ENCODE data around the gene MVB12A. TPM values are rescaled to one million over a fixed set of nuclear protein-coding genes. Genes with fewer than 3 reads are reported as not detected.

MVB12A gene
- total RNA-seq, 1 donor from 2014 or later: 45.8 TPM

DNA sequence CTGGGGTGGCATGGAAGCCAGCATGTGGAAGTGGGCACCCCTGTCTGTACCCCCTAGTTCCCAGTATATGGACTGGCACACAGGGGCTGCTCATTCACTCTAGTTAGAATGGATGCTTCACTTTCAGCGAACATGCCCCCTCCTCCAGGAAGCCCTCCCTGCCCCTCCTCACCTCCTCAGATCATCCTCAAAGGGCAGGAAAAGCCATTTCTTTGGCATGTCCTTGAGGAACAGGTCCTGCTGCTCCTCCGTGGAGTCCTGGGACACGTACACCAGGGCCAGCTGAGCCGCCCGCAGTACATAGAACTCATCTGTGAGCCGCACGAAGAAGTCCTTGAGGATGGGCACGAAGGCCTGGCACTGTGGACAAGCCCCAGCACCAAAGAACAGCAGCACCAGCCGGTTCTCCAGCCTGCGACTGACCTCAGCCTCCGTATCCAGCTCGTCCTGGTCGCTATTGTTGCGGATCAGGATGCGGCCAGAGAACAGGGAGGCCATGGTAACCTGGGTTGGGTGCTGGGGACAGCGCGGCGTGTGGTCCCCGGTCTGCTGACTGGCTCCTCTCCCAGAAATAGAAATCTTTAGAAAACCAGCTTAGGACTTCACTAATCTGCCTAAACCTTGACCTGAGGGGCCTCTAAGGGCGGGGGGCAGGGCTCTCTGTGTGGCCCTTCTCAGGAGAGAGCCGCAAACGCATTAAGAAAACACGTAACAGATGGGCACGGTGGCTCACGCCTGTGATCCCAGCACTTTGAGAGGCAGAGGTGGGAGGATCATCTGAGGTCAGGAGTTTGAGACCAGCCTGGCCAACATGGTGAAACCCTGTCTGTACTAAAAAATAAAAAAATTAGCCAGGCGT lies 40.8 kb downstream of the MVB12A start, which contains the start of gene NXNL1:
Gene NXNL1, minus strand, starts transcription at position 555 of the 859 bp plus-strand sequence. Its CDS starts 57 bp downstream, at position 498.
- peaks cover 1% of the 10 kb centered on the region for H3K4me1 Mint-ChIP-seq
- H3K27ac Mint-ChIP-seq: no peak within 1 kb of the TSS
- intact Hi-C loops (cut with micrococcal nuclease): no loop called here

DNA sequence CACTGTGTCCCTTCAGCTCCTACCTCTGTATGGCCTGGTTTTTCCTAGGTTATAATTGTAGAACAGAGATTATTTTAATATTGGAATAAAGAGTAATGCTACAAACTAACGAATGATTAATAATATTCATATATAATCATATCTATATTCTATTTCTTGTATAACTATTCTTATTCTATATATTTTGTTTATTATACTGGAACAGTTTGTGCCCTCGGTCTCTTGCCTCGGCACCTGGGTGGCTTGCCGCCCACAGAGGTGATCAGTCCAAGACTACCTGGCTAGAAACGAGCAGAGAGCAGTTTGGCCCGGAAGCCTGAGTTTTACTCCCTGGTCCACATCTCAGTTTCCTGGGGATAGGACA lies 46.6 kb downstream of the MVB12A start:
- Mint-ChIP-seq H3K27ac (no peak overlapping the region), H3K9me3 (no peaks in the 10 kb centered on the region), H3K27me3 (peaks cover 18% of the 10 kb centered on the region), H3K4me1 (peaks cover 21% of the 10 kb centered on the region), H3K4me3 (no peak overlapping the region), H3K36me3 (ENCODE audit: low read depth) (peaks cover 2% of the 10 kb centered on the region)
- no peak for DNase-seq
- intact Hi-C loops (cut with micrococcal nuclease): loop anchor here (1.0 kb wide), 3 partner anchors 13 to 120 kb away; no protein-coding TSS in a partner anchor

More for the DNA sequence above, 40.8 kb downstream of the MVB12A start, which contains the start of gene NXNL1:
- no peaks in the 10 kb centered on the region for H3K36me3 Mint-ChIP-seq (ENCODE audit: low read depth)
- no peak for DNase-seq
- peaks cover 19% of the 10 kb centered on the region for H3K27me3 Mint-ChIP-seq
- no peaks in the 10 kb centered on the region for H3K9me3 Mint-ChIP-seq
- H3K4me3 Mint-ChIP-seq: no peak within 1 kb of the TSS

DNA sequence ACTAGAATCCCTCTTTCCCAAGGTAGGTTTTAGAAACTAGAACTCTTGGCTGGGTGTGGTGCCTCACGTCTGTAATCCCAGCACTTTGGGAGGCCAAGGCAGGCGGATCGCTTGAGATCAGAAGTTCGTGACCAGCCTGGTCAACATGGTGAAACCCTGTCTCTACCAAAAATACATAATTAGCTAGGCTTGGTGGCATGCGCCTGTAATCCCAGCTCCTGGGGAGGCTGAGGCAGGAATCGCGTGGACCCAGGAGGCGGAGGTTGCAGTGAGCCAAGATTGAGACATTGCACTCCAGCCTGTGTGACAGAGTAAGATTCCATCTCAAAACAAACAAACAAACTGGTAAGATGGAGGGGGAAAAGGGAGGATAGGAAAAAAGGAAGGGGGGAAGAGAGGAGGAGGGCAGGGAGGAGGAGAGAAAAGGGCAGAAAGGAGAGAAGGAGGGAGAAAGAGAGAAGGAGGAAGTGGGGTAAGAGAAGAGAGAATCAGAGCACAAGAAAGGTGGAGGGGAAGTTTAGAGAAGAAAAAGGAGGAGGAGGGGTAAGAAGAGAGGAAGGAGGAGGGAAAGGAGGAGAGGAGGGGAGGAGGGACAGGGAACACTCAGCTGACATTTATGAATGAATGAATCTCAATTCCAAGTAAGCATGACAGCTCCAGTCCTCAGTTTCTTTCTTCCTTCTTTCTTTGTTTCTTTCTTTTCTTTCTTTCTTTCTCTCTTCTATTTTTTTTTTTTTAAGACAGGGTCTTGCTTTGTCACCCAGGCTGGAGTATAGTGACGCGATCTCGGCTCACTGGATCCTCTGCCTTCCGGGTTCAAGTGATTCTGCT lies 47.8 kb downstream of the MVB12A start:
- DNase-seq: no peak
- Mint-ChIP-seq H3K4me1 (peaks cover 23% of the 10 kb centered on the region), H3K9me3 (no peaks in the 10 kb centered on the region), H3K36me3 (ENCODE audit: low read depth) (peaks cover 2% of the 10 kb centered on the region), H3K27me3 (peaks cover 18% of the 10 kb centered on the region), H3K4me3 (no peak overlapping the region), H3K27ac (no peak overlapping the region)
- intact Hi-C loops (cut with micrococcal nuclease): no loop called here

DNA sequence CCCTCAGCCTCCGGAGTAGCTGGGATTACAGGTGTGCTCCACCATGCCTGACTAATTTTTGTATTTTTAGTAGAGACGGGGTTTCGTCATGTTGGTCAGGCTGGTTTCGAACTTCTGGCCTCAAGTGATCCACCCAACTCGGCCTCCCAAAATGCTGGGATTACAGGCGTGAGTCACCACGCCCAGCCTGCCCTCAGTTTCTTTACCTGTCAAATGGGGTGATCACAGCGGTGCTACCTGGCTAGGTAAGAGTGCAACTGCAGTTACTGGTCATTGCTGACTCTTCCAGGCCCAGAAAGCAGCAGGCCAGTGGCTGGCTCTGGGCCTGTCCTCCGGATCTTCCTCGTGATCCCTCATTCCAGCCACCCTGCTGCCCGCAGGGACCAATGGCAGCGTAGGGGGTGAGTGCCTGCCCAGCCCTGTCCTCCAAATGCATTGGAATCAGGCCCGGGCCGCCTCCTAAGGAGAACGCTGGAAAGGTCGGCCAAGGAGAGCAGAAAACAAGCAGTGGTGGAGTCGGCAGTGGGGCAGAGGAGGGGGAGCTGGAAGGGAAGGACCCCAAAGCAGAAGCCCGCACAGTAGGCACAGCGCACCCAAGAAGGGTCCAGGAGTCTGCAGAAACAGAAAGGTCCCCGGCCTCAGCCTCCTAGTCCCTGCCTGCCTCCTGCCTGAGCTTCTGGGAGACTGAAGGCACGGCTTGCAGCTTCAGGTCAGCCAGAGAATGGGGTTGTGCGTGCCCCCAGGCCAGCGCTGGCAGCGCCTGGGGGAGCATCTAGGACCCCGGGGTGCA lies 48.6 kb downstream of the MVB12A start:
- intact Hi-C loops (cut with micrococcal nuclease): no loop called here
- peak; percentile 58 for DNase-seq
- peaks cover 18% of the 10 kb centered on the region for H3K27me3 Mint-ChIP-seq
- no peaks in the 10 kb centered on the region for H3K9me3 Mint-ChIP-seq
- H3K4me3 Mint-ChIP-seq: peak overlapping the region; percentile 100
- H3K36me3 Mint-ChIP-seq (ENCODE audit: low read depth): peaks cover 2% of the 10 kb centered on the region
- H3K4me1 Mint-ChIP-seq: peaks cover 30% of the 10 kb centered on the region
- no peak overlapping the region for H3K27ac Mint-ChIP-seq

DNA sequence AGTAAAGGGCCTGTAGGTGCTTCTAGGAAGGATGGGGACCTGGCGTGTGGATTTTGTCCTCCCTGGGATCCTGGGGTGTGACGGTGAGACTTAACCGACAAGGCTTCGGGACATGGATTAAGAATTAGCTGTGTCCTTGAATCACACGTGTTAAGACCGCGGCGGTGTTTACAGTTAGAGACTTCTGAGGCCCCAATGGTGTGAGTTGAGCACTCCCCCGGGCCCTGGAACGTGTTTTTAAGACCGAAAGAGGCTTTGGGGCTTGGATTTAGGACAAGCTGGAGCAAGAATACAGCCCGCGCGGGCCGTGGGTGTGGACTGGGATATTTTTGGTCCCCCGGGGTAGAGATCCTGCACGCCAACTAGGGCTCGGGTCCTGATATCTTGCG lies 49.2 kb downstream of the MVB12A start:
- H3K27me3 Mint-ChIP-seq: peaks cover 18% of the 10 kb centered on the region
- DNase-seq: no peak
- H3K4me3 Mint-ChIP-seq: peak overlapping the region; percentile 100
- H3K36me3 Mint-ChIP-seq (ENCODE audit: low read depth): peaks cover 2% of the 10 kb centered on the region
- H3K27ac Mint-ChIP-seq: peak overlapping the region; percentile 45
- peaks cover 30% of the 10 kb centered on the region for H3K4me1 Mint-ChIP-seq
- H3K9me3 Mint-ChIP-seq: no peaks in the 10 kb centered on the region
- intact Hi-C loops (cut with micrococcal nuclease): no loop called here

DNA sequence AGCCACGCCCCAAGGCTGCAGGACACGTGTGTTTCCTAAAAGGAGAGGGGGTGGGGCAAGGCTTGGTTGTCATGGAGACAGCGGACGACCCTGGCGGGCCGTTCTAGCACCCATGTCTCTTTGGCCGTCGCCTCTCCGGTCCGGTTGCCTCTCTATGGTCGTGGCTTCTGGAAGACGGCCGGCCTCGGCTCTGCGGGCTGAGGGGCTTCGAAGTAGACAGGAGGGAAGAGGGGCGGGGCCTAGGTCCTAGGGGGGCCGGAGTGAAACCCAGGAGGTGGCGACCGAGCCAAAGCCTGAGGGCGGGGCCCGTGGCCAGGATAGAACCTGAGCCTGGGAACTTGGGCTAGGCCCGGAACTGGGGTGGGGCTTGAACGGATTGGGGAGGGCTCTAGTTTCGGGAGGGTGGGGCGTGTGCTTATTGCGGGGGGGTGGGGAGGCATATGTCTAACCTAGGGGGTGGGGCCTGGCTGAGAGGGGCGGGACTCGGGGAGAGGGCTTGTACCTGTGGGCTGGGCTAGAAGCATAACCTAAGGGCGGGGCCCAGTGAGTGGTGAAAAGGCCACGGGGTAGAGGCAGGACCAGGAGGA lies 49.7 kb downstream of the MVB12A start:
- Mint-ChIP-seq H3K27me3 (peaks cover 18% of the 10 kb centered on the region), H3K4me1 (peaks cover 30% of the 10 kb centered on the region), H3K36me3 (ENCODE audit: low read depth) (peaks cover 2% of the 10 kb centered on the region), H3K27ac (peak overlapping the region; percentile 92), H3K4me3 (peak overlapping the region; percentile 100), H3K9me3 (no peaks in the 10 kb centered on the region)
- intact Hi-C loops (cut with micrococcal nuclease): loop anchor here (1.0 kb wide), 1 partner anchor 86 kb away; the partner anchor contains the start of gene COLGALT1
- peak; percentile 93 for DNase-seq

DNA sequence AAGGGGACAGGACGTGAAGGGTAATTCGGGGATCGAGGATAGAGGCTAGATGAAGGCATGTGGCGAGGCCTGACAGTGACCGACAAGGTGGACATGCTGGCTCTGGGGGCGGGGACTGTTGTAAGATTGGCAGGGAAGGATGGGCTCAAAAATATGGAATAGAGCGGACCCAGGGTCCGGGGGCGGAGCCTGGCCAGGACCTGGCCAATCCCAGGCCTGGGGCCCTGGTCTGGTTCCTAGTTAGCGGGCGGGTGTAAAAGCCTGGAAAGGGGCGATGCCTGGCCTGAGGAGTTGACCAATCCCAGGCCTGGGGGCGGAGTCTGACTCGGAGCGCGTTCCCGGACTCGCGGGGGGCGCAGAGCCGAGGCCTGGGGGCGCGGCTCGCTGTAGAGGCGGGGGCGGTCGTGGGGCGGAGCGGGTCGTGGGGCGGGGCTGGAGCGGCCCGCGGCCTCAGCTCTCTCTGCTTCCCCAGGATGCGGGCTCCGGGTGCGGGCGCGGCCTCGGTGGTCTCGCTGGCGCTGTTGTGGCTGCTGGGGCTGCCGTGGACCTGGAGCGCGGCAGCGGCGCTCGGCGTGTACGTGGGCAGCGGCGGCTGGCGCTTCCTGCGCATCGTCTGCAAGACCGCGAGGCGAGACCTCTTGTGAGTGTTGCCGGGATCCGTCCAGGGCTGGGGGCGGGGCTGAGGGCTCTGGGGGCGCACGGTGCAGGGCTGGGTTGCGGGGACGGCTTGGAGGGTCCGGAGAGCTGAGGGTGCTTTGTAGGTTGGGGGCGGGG lies 50.4 kb downstream of the MVB12A start, which contains the start of gene SLC27A1:
Gene SLC27A1, plus strand, starts transcription at position 457 of the 774 bp plus-strand sequence. Its CDS starts 17 bp downstream, at position 474.
- peaks cover 18% of the 10 kb centered on the region for H3K27me3 Mint-ChIP-seq
- intact Hi-C loops (cut with micrococcal nuclease): loop anchor here (1.0 kb wide), 1 partner anchor 85 kb away; the partner anchor contains the start of gene COLGALT1
- peak; percentile 96 for DNase-seq
- H3K4me3 Mint-ChIP-seq: peak within 1 kb of the TSS; percentile 100
- no peaks in the 10 kb centered on the region for H3K9me3 Mint-ChIP-seq
- peaks cover 2% of the 10 kb centered on the region for H3K36me3 Mint-ChIP-seq (ENCODE audit: low read depth)
- peaks cover 30% of the 10 kb centered on the region for H3K4me1 Mint-ChIP-seq
- peak within 1 kb of the TSS; percentile 92 for H3K27ac Mint-ChIP-seq

DNA sequence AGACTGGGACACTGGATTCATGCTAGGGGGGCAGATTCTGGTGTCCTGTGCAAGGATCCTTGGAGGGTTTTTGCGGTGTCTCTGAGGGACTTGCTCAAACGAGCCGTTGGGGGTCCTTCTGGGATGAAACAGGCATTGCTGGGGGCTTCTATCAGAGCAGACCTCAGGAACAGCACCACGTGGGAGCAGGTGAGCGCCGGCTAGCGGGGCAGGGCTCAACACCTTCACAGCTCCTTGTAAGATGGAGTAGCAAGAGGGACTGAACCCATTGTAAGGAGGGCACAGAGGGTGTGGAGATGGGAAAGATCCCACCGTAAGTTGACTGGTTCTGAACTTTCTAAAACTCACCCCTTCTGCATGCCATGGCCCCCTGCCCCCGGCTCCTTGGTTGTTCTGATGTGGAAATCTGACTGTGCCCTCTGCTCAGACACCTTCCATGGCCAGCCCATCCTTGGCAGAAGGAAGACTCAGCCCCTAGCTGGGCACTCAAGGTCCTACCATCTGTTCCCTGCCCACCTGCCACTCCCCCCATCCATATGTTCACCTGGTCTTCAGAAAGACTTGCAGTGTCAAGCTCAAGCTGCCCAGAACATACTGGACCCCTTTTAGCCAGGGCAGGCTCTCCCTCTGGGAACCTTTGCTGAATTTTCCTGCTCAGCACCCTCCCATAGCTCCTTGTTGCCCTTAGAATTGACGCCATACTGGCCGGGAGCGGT lies 51.7 kb downstream of the MVB12A start:
- no peak for DNase-seq
- intact Hi-C loops (cut with micrococcal nuclease): no loop called here
- peaks cover 26% of the 10 kb centered on the region for H3K4me1 Mint-ChIP-seq
- H3K27me3 Mint-ChIP-seq: peaks cover 20% of the 10 kb centered on the region
- peak overlapping the region; percentile 100 for H3K4me3 Mint-ChIP-seq
- peaks cover 2% of the 10 kb centered on the region for H3K36me3 Mint-ChIP-seq (ENCODE audit: low read depth)
- peak overlapping the region; percentile 48 for H3K27ac Mint-ChIP-seq
- no peaks in the 10 kb centered on the region for H3K9me3 Mint-ChIP-seq

DNA sequence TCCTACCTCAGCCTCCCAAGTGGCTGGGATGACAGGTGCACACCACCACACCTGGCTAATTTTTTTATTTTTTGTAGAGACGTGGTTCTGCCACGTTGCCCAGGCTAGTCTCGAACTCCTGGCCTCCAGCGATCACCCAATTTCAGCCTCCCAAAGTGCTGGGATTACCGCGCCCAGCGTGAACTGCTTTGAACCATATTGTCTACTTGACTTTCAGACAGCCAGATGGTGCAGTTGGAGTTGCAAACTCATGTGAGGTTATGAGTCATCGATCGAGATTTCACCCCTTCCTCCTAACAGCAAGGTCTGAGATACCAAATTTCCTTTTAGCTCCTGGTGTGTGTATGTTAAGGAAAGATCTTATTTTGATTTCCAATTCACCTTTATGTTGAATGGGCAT lies 53.2 kb downstream of the MVB12A start:
- DNase-seq: peak; percentile 67
- Mint-ChIP-seq H3K4me3 (peak overlapping the region; percentile 28), H3K27ac (no peak overlapping the region), H3K27me3 (peaks cover 11% of the 10 kb centered on the region), H3K4me1 (peaks cover 26% of the 10 kb centered on the region), H3K36me3 (ENCODE audit: low read depth) (peaks cover 2% of the 10 kb centered on the region), H3K9me3 (no peaks in the 10 kb centered on the region)
- intact Hi-C loops (cut with micrococcal nuclease): no loop called here

Measured in activated CD4-positive, alpha-beta T cell treated with anti-CD3 and anti-CD28 coated beads, Interleukin-2, amount 10 ng/mL, durations not matched to agents 24 days and 14 days (primary cell).